ENCODE measurements around the gene C1QTNF6. TPM values are rescaled to one million over a fixed set of nuclear protein-coding genes. Genes with fewer than 3 reads are reported as not detected.

Gene C1QTNF6
- total and polyA plus RNA-seq, 2 experiments from 2014 or later = 1.7 to 2.3 TPM

DNA sequence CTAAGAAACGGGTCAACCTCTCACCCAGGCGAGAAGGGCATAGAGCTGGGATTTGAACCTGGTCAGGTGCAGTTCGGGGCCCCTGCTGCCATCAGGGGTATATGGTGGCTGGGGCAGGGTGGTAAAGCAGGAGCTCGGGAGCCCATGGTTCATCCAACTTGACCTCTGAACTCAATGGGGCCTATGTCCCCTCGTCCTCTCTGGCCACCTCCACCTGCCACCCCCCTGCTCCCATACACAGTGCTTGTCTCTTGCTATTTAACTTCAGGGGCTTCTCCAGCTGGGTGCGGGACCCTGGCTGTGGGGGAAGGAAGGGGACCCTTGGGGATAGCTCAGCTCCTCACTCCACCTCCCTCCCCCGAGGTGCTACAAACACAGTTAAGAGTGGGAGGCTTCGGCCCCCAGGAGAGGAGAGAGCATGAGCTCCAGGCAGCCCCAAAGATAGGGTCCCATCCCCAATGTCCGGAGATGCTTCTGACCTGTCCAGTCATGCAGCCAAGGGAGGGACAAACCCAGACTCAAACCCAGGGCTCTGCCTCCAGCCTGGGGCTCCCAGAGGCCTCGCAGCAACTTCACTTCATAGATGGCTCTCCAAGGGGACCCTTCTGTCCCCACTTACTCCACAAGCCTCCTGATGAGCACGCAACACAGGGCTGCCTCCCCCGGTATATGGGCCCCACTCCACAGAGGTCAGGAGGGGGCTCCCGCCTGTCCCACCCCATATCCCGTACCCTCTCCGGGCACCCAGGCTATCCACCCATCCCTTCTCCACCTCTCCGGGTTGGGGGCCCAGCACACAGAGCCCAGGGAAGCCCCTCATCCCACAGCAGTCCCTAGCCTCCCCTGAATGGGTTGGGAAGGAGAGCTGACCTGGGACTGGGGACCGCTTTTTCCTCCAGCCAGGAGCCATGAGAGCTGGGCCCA, 39.0 kb downstream of the C1QTNF6 start:
- no peaks in the 10 kb centered on the region for H3F3A ChIP-seq (replicated peaks; ENCODE audit: low read depth)

More for the DNA sequence above, 39.0 kb downstream of the C1QTNF6 start:
- H3K27ac Mint-ChIP-seq = no peak overlapping the region
- H3K4me2 ChIP-seq = no peak overlapping the region
- peak overlapping the region; percentile 78; the same call in 1 of the 2 replicates for H2AFZ ChIP-seq
- no peaks in the 10 kb centered on the region for H3K36me3 ChIP-seq (ENCODE audit: insufficient read depth)
- no peaks in the 10 kb centered on the region for H3K36me3 Mint-ChIP-seq (ENCODE audit: low read depth)
- no peaks in the 10 kb centered on the region for H3K9me2 ChIP-seq (ENCODE audit: insufficient read depth)
- H4K20me1 ChIP-seq (replicated peaks; ENCODE audit: insufficient read depth) = no peaks in the 10 kb centered on the region
- H3K9me3 Mint-ChIP-seq = peaks cover 7% of the 10 kb centered on the region
- H3K4me1 Mint-ChIP-seq = peaks cover 20% of the 10 kb centered on the region
- TF ChIP-seq, protein P1, sequence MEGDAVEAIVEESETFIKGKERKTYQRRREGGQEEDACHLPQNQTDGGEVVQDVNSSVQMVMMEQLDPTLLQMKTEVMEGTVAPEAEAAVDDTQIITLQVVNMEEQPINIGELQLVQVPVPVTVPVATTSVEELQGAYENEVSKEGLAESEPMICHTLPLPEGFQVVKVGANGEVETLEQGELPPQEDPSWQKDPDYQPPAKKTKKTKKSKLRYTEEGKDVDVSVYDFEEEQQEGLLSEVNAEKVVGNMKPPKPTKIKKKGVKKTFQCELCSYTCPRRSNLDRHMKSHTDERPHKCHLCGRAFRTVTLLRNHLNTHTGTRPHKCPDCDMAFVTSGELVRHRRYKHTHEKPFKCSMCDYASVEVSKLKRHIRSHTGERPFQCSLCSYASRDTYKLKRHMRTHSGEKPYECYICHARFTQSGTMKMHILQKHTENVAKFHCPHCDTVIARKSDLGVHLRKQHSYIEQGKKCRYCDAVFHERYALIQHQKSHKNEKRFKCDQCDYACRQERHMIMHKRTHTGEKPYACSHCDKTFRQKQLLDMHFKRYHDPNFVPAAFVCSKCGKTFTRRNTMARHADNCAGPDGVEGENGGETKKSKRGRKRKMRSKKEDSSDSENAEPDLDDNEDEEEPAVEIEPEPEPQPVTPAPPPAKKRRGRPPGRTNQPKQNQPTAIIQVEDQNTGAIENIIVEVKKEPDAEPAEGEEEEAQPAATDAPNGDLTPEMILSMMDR (conservative IDR thresholded peaks at IDR 0.05; ENCODE audit: low read depth in 2 of 2) = no peak
- TF ChIP-seq EZH2phosphoT487 (IDR thresholded peaks at IDR 0.05; ENCODE audit: unreplicated experiment) = no peak
- no peak for TF ChIP-seq ZNF114 (CRISPR knock-in tag; IDR thresholded peaks at IDR 0.05)
- no peak for TF ChIP-seq NANOG (IDR thresholded peaks at IDR 0.05; ENCODE audit: borderline replicate concordance)
- TF ChIP-seq, protein P2, sequence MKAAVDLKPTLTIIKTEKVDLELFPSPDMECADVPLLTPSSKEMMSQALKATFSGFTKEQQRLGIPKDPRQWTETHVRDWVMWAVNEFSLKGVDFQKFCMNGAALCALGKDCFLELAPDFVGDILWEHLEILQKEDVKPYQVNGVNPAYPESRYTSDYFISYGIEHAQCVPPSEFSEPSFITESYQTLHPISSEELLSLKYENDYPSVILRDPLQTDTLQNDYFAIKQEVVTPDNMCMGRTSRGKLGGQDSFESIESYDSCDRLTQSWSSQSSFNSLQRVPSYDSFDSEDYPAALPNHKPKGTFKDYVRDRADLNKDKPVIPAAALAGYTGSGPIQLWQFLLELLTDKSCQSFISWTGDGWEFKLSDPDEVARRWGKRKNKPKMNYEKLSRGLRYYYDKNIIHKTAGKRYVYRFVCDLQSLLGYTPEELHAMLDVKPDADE (IDR thresholded peaks at IDR 0.05) = no peak
- TF ChIP-seq, protein P3, sequence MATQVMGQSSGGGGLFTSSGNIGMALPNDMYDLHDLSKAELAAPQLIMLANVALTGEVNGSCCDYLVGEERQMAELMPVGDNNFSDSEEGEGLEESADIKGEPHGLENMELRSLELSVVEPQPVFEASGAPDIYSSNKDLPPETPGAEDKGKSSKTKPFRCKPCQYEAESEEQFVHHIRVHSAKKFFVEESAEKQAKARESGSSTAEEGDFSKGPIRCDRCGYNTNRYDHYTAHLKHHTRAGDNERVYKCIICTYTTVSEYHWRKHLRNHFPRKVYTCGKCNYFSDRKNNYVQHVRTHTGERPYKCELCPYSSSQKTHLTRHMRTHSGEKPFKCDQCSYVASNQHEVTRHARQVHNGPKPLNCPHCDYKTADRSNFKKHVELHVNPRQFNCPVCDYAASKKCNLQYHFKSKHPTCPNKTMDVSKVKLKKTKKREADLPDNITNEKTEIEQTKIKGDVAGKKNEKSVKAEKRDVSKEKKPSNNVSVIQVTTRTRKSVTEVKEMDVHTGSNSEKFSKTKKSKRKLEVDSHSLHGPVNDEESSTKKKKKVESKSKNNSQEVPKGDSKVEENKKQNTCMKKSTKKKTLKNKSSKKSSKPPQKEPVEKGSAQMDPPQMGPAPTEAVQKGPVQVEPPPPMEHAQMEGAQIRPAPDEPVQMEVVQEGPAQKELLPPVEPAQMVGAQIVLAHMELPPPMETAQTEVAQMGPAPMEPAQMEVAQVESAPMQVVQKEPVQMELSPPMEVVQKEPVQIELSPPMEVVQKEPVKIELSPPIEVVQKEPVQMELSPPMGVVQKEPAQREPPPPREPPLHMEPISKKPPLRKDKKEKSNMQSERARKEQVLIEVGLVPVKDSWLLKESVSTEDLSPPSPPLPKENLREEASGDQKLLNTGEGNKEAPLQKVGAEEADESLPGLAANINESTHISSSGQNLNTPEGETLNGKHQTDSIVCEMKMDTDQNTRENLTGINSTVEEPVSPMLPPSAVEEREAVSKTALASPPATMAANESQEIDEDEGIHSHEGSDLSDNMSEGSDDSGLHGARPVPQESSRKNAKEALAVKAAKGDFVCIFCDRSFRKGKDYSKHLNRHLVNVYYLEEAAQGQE (IDR thresholded peaks at IDR 0.05; ENCODE audit: unreplicated experiment) = no peak
- TF ChIP-seq EZH2 (IDR thresholded peaks at IDR 0.05; ENCODE audit: low read depth, unreplicated experiment) = no peak
- no peak for TF ChIP-seq CREB1 (CRISPR knock-in tag; IDR thresholded peaks at IDR 0.05; ENCODE audit: low read depth)
- TF ChIP-seq ZNF331 (CRISPR knock-in tag; IDR thresholded peaks at IDR 0.05; ENCODE audit: low read depth) = no peak
- TF ChIP-seq, protein P4, sequence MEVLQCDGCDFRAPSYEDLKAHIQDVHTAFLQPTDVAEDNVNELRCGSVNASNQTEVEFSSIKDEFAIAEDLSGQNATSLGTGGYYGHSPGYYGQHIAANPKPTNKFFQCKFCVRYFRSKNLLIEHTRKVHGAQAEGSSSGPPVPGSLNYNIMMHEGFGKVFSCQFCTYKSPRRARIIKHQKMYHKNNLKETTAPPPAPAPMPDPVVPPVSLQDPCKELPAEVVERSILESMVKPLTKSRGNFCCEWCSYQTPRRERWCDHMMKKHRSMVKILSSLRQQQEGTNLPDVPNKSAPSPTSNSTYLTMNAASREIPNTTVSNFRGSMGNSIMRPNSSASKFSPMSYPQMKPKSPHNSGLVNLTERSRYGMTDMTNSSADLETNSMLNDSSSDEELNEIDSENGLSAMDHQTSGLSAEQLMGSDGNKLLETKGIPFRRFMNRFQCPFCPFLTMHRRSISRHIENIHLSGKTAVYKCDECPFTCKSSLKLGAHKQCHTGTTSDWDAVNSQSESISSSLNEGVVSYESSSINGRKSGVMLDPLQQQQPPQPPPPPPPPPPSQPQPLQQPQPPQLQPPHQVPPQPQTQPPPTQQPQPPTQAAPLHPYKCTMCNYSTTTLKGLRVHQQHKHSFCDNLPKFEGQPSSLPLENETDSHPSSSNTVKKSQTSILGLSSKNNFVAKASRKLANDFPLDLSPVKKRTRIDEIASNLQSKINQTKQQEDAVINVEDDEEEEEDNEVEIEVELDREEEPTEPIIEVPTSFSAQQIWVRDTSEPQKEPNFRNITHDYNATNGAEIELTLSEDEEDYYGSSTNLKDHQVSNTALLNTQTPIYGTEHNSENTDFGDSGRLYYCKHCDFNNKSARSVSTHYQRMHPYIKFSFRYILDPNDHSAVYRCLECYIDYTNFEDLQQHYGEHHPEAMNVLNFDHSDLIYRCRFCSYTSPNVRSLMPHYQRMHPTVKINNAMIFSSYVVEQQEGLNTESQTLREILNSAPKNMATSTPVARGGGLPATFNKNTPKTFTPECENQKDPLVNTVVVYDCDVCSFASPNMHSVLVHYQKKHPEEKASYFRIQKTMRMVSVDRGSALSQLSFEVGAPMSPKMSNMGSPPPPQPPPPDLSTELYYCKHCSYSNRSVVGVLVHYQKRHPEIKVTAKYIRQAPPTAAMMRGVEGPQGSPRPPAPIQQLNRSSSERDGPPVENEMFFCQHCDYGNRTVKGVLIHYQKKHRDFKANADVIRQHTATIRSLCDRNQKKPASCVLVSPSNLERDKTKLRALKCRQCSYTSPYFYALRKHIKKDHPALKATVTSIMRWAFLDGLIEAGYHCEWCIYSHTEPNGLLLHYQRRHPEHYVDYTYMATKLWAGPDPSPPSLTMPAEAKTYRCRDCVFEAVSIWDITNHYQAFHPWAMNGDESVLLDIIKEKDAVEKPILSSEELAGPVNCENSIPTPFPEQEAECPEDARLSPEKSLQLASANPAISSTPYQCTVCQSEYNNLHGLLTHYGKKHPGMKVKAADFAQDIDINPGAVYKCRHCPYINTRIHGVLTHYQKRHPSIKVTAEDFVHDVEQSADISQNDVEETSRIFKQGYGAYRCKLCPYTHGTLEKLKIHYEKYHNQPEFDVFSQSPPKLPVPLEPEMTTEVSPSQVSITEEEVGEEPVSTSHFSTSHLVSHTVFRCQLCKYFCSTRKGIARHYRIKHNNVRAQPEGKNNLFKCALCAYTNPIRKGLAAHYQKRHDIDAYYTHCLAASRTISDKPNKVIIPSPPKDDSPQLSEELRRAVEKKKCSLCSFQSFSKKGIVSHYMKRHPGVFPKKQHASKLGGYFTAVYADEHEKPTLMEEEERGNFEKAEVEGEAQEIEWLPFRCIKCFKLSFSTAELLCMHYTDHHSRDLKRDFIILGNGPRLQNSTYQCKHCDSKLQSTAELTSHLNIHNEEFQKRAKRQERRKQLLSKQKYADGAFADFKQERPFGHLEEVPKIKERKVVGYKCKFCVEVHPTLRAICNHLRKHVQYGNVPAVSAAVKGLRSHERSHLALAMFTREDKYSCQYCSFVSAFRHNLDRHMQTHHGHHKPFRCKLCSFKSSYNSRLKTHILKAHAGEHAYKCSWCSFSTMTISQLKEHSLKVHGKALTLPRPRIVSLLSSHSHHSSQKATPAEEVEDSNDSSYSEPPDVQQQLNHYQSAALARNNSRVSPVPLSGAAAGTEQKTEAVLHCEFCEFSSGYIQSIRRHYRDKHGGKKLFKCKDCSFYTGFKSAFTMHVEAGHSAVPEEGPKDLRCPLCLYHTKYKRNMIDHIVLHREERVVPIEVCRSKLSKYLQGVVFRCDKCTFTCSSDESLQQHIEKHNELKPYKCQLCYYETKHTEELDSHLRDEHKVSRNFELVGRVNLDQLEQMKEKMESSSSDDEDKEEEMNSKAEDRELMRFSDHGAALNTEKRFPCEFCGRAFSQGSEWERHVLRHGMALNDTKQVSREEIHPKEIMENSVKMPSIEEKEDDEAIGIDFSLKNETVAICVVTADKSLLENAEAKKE (CRISPR knock-in tag; IDR thresholded peaks at IDR 0.05) = no peak
- TF ChIP-seq STAT1 (IDR thresholded peaks at IDR 0.05; ENCODE audit: unreplicated experiment) = no peak
- H3K4me1 ChIP-seq (ENCODE audit: insufficient read depth) = no peaks in the 10 kb centered on the region
- no peaks in the 10 kb centered on the region for H3K27me3 ChIP-seq (ENCODE audit: insufficient read depth)
- H3K27ac ChIP-seq (ENCODE audit: low read depth) = no peak overlapping the region
- no peak for DNase-seq (ENCODE audit: low spot score)
- peaks cover 10% of the 10 kb centered on the region for H3K27me3 Mint-ChIP-seq (ENCODE audit: insufficient read depth, low read depth, poor library complexity)
- H3K4me3 Mint-ChIP-seq = no peak overlapping the region
- ATAC-seq = peak; percentile 11; the same call in 1 of the 3 replicates
- no peak overlapping the region for H3K4me3 ChIP-seq
- no peaks in the 10 kb centered on the region for H3K79me2 ChIP-seq (replicated peaks; ENCODE audit: insufficient read depth)
